ENCODE results near the gene CNN2.

The CNN2 gene

DNA sequence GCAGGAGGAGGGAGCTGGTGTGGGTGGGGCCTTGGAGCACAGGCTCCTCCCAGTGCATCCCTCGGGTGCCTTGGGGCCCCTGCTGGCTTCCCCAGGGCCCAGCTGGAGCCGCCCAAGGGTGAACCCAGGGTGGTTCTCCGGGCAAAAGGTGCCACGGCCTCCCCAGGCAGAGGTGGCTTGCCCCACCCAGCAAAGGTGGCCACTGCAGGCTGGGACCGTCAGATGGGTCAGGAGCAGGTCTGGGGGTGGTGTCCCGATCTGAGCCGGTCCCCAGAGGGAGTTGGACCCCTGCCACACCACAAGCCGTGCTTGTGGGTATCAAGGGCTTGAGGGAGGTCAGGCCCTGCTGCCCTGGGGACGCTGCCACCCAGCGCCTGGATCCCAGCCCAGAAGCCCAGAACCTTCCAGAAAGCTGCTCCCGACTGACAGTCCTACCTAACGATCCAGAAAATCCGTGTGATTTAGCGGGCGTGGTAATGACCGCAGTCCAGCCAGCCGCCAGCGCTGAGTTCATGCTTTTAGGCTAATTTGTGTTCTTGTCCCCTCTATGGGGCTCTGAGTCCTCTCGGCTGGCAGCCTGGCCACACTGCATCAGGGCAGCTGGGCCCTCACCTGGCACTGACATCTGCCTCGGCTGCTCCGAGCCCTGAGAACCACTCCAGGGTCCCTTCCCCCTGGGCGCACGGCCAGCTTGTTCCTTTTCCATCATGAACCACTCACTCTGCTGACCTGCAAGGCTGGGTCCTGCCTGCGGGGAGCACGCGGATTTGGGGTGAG, 31.2 kb upstream of the CNN2 start:
- DNase-seq (ENCODE audit: low spot score) = no peak

DNA sequence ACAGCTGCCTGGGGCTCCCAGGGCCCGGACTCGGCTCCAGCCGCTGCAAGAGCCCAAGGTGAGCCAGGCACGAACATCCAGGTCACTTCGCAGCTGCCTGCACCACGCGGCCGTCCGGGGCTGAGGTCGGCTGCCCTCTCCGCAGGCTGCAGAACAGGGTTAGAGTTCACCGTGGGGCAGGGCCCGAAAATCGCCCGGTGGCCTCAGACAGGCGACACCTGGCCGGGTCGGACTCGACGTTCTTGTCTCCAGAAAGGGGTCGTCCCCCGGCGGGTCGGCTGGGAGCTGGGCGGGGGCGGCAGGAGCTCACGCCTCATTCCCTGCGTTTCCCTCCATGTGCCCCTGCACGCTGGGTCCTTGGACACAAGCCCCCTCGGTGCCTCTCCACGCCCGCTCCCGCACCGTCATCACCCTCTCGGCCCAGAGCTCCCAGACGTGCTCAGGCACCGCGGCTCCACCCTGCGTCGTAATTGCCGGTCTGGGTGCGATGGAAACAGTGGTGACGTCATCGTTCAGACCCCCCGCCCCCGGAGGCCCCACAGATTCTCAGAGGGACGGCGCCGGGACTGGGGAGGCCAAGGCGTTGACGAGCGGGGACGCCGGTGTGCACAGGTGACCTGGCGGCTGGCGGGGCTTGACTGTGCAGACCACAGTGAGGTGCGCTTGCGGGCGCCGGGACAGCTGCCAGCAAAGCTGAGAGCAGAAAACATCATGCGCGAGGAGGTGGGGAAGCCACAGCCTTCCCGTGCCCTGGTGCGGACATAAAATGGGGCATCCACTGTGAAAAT, 30.2 kb upstream of the CNN2 start:
- FAIRE-seq (no peak), DNase-seq (ENCODE audit: low spot score) (no peak)

More for the DNA sequence above, 31.2 kb upstream of the CNN2 start:
- FAIRE-seq = no peak

DNA sequence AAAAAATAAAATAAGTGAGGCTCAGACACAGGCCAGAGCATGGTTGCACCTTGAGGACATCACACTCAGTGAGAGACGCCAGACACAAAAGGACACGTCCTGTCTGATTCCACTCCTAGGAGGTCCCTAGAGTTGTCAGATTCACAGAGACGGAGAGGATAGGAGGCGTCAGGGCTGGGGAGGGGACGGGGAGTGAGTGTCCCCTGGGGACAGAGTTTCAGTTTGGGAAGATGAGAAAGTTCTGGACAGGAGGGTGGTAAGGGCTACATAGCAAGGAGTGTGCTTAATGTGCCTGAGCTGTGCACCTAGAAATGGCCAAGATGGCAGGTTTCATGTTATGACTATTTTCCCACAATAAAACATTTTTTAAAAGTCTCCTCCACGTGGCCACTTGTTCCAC, 28.3 kb upstream of the CNN2 start:
- FAIRE-seq = no peak
- DNase-seq (ENCODE audit: low spot score) = no peak

DNA sequence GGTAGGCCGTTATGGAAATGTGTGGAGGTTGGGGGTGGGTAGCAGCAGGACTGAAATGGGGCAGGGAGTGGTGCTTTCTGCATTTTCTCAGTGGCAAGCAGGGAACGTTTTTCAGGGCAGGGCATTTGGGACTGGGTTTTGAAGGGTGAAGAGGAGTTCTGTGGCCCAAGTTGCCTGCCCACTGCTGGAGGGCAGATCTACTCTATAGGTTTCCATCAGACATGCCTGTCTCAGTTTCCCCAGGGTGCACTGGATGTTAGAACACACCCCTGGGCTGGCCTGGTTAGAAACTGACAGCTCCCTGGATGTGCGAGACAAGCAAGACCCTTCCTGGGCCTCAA, 27.1 kb upstream of the CNN2 start:
- no peak for DNase-seq (ENCODE audit: low spot score)
- no peak for FAIRE-seq

DNA sequence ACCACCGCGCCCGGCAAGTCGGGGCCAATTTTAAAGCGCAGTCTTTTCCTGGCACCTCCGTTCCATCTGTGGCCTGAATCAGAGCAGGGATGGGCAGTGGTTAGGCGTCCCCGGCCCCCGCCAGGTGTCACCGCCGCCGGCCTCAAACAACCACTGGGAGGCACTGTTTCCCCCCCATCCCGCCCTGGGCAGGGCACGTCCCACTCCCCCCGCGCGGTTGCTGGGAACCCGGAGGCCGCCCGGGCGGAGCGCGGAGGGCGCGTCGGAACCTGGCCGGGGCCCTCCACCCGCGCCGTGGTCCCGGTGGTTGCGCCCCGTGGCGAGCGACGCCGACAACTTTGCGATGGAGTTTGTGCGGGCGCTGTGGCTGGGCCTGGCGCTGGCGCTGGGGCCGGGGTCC, 26.3 kb upstream of the CNN2 start, which contains the start of gene GRIN3B:
TSS of gene GRIN3B (plus strand) at position 325 of the 400 bp plus-strand sequence. CDS start at position 344, 19 bp downstream.
- FAIRE-seq = no peak
- no peak for DNase-seq (ENCODE audit: low spot score)

DNA sequence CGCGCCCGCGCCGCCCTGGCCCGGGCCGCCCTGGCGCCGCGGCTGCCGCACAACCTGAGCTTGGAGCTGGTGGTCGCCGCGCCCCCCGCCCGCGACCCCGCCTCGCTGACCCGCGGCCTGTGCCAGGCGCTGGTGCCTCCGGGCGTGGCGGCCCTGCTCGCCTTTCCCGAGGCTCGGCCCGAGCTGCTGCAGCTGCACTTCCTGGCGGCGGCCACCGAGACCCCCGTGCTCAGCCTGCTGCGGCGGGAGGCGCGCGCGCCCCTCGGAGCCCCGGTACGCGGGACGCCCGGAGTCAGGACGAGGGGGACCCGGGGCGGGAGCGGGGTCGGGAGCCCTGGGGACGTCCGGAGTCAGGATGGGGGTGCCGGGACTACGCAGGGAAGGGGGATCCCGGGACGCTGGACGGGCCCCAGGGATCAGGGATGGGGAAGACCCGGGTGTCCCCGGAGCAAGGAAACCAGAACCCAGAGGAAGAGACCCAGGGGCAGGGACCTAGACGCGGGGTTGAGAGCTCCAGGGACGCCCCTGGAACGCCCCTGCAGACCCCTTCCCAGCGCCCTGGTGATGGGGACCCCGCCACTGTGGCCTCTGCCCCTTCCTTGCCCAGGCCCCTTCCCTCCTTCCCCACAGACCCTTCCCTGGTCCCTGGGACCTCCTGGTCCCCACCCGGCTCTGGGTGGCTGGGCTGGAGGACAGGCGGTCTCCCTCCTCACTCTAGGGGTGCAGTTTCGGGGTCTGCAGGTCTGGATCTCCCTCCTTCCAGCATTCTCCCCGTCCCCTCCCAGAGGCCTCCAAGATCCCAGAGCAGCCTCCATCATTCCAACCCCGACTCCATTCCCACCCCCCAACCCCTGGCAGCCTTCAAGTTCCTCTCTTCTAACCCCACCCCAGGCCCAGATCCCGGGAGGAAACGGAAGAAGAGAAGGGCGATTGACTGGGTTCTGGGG, 25.5 kb upstream of the CNN2 start:
- FAIRE-seq (no peak), DNase-seq (ENCODE audit: low spot score) (no peak)

DNA sequence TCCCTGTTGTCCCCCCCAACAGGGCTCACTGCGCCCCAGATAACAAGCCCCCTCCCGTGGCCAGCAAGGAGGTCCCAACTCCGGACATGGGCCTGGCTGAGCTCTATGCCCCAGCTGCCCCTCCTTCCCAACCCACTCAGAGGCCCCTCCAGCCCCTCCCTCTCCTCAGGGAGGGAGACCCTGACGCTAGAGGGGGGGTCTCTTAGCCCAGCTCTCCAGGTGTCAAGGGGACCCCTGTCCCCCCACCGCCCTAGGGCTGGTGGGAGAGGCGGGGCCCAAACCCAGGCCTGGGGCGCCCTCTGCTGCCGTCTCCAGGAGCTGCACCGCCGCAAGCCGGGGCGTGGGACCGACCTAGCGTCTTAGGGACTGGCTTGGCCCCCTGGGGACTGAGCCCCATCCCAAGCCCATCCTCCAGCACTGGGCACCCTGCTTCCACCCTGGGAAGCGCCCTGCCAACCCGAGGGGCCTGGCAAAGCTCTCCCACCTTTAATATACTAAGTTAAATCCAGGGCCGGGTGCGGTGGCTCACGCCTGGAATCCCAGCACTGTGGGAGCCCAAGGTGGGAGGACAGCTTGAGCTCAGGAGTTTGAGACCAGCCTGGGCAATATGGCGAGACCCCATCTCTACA, 24.8 kb upstream of the CNN2 start:
- DNase-seq (ENCODE audit: low spot score) = peak; percentile 53
- FAIRE-seq = no peak

DNA sequence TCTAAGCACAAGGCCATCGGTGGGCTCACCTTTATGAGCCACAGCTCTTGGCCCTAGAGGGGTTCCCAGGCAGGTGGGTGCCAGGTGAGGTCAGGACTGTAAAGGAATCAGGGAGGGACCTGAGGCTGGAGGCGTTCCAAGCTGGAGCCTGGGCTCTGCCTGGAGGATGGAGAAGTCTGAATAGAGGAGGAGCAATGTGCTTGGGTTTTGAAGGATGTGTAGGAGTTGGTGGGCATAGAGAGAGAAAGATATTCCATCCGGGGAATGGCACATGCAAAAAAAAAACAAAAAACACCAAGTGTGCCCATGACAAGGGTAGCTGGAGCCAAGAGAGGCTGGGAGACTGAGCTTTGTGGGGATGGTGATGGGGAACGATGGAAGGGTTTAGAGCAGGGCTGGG, 23.8 kb upstream of the CNN2 start:
- DNase-seq (ENCODE audit: low spot score) (no peak), FAIRE-seq (no peak)

DNA sequence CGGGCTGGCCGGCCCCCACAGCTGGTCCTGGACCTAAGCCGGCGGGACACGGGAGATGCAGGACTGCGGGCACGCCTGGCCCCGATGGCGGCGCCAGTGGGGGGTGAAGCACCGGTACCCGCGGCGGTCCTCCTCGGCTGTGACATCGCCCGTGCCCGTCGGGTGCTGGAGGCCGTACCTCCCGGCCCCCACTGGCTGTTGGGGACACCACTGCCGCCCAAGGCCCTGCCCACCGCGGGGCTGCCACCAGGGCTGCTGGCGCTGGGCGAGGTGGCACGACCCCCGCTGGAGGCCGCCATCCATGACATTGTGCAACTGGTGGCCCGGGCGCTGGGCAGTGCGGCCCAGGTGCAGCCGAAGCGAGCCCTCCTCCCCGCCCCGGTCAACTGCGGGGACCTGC, 23.1 kb upstream of the CNN2 start:
- DNase-seq (ENCODE audit: low spot score) = no peak
- FAIRE-seq = no peak

DNA sequence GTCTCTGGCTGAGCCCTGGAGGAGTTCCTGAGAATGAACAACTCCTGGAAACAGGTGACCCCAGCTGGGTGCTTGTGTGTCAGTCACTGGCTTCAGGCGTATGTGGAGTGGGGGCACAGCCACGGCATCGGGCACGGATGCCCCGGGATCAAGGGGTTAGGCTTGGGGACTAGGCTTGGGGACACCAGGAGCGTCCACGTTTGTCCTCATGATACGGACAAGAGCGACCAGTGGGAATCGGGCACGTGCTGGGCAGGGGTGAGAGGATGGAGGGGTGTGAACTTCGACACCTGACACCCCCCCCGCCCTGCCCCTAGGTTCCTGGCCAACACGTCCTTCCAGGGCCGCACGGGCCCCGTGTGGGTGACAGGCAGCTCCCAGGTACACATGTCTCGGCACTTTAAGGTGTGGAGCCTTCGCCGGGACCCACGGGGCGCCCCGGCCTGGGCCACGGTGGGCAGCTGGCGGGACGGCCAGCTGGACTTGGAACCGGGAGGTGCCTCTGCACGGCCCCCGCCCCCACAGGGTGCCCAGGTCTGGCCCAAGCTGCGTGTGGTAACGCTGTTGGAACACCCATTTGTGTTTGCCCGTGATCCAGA, 22.1 kb upstream of the CNN2 start:
- FAIRE-seq (no peak), DNase-seq (ENCODE audit: low spot score) (no peak)

DNA sequence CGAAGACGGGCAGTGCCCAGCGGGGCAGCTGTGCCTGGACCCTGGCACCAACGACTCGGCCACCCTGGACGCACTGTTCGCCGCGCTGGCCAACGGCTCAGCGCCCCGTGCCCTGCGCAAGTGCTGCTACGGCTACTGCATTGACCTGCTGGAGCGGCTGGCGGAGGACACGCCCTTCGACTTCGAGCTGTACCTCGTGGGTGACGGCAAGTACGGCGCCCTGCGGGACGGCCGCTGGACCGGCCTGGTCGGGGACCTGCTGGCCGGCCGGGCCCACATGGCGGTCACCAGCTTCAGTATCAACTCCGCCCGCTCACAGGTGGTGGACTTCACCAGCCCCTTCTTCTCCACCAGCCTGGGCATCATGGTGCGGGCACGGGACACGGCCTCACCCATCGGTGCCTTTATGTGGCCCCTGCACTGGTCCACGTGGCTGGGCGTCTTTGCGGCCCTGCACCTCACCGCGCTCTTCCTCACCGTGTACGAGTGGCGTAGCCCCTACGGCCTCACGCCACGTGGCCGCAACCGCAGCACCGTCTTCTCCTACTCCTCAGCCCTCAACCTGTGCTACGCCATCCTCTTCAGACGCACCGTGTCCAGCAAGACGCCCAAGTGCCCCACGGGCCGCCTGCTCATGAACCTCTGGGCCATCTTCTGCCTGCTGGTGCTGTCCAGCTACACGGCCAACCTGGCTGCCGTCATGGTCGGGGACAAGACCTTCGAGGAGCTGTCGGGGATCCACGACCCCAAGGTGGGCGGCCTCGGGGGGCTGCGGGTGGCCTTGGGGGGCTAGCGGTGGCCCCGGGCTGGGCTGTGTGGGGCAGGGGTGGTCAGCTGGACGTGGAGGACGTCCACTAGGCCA, 21.4 kb upstream of the CNN2 start:
- DNase-seq (ENCODE audit: low spot score) (no peak), FAIRE-seq (no peak)

DNA sequence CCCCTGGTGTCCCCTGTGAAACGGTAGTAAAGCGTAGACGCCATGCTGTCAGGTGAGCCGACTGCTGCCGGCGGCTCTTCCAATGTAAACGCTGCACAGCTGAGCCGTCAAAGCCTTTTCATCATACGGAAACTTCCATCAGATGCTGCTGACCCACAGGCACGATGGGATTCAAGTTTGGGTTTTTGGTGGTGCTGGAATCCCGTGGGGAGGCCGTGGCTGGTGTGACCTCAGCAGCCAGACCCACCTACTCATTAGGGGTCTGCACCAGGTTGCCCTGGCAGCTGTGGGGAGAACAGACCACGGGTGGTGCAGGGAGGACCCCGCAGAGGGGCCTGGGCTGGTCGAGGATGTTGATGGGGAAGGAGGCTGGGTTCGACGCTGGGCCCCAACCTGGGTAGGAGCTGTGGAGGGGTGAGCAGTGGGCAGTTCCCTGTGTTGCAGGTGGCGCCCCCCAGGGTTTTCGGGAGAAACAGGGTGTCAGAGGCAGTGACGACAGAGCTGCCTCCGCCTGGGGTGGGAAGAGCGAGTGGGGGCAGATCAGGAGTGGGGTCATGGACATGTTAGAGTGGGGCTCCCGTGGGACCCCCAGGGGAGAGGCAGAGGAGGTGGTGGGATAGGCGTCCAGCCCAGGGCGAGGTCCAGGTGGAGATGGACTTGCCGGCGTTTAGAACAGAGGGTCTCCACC, 19.6 kb upstream of the CNN2 start:
- no peak for DNase-seq (ENCODE audit: low spot score)
- FAIRE-seq = no peak

DNA sequence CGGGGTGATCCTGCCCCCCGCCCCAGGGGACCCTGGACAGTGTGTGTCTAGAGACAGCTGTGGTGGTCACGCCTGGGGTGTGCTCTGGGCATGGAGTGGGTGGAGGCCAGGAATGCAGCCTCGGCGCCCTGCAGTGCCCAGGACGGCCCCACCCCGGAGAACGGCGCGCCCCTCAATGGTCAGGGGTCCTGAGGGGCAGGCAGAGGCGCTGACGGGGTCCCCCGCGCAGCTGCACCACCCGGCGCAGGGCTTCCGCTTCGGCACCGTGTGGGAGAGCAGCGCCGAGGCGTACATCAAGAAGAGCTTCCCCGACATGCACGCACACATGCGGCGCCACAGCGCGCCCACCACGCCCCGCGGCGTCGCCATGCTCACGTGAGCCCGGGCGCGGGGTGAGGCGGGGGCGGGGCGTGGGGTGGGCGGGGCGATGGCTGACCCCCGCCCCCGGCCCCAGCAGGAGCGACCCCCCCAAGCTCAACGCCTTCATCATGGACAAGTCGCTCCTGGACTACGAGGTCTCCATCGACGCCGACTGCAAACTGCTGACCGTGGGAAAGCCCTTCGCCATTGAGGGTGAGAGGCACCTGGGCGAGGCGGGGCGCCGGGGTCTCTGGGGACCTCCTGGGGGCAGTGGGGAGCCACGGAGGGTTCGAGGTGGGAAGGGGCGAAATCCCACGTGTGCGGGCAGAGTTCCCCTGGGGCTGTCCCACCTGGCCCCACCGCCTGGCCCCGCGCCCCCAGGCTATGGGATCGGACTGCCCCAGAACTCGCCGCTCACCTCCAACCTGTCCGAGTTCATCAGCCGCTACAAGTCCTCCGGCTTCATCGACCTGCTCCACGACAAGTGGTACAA, 18.8 kb upstream of the CNN2 start:
- FAIRE-seq (no peak), DNase-seq (ENCODE audit: low spot score) (no peak)

DNA sequence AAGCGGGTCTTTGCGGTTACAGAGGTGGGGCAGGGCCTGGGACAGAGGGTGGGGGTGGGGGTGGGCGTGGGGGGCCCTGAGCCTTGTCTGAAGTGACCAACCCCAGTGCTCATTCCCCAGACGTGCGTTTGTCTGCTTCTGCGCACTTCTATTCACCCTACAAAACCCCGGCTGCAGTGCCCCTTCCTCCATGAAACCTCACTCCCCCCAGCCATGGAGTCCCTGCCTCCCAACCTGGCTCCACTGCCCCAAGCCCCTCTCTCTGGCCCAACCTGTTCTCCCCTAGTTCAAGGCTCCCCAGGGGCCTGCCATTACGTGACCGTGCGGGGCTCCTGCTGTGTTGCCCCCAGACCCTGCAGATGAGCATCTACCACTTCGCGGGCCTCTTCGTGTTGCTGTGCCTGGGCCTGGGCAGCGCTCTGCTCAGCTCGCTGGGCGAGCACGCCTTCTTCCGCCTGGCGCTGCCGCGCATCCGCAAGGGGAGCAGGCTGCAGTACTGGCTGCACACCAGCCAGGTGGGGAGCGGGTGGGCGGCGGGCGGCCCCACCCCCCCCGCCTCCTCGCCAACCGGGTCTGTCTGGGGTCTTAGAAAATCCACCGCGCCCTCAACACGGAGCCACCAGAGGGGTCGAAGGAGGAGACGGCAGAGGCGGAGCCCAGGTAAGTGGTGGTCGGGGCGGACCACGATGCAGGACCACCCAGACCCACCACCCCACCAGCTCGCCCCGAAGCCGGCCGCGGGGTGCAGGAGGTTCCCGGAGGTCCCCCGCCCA, 18.0 kb upstream of the CNN2 start:
- DNase-seq (ENCODE audit: low spot score) (no peak), FAIRE-seq (no peak)

DNA sequence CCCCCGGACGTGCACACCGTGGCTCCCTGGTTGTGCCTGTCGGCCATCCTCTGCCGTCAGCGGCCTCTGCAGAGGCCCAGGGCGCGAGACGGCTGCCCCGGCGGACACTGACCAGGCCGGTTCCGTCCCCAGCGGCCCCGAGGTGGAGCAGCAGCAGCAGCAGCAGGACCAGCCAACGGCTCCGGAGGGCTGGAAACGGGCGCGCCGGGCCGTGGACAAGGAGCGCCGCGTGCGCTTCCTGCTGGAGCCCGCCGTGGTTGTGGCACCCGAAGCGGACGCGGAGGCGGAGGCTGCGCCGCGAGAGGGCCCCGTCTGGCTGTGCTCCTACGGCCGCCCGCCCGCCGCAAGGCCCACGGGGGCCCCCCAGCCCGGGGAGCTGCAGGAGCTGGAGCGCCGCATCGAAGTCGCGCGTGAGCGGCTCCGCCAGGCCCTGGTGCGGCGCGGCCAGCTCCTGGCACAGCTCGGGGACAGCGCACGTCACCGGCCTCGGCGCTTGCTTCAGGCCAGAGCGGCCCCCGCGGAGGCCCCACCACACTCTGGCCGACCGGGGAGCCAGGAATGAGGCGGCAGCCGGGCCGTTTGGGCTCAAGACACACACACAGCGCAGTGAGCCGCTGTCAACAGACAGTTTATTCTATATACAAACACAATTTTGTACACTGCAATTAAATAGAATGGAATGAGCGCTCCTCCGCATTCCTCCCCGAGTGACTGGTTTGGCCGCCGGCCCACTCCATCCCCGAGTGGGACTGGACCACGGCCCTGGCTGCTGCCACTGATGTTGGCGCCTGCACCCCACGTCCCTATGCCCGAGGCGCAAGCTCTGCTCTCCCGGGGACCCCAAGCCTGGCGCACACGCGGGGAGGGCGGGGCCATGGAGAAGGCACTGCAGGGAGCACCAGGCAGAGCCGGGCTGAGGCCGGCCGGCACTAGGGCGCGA, 17.1 kb upstream of the CNN2 start:
- no peak for DNase-seq (ENCODE audit: low spot score)
- FAIRE-seq = no peak

DNA sequence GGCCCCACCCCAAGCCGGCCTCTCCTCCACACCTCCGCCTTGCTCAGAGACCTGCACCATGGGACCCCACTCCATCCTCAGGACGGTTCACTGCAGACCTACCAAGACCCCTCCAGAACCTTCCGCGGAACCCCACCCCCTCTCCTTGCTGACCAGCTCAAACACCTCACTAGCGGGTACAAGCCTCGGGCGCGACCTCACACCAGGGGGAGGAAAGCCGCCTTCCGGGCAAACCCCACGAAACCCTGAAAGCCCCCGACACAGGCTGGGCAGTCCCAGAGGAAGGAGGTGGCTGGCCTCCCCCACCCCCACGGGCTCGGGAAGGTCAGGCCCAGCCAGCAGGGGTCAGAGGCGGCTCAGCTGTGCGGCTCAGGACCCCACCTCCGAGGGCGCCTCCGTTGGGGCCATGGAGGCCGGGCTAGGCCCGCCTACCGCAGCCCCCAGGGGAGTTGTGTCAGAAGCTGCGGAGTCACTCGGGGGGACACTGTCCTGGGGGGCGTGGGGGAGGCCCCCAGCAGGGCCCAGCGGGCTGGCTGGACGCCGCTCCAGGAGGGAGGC, 16.3 kb upstream of the CNN2 start:
- DNase-seq (ENCODE audit: low spot score) = no peak
- FAIRE-seq = no peak
